GM19468 (cell line): Measurements from ENCODE around the gene NDUFB5.

ENCODE experiments used
- ATAC-seq: cut with Tn5 transposase; IDR thresholded peaks from one replicate; pipeline ENCODE4 v1.9.1; 2021; ENCODE audit warnings: mild to moderate bottlenecking, moderate library complexity, moderate number of reproducible peaks; ENCODE audit not compliant: unreplicated experiment; ENCODE audit errors: extremely low read depth

NDUFB5 gene

DNA sequence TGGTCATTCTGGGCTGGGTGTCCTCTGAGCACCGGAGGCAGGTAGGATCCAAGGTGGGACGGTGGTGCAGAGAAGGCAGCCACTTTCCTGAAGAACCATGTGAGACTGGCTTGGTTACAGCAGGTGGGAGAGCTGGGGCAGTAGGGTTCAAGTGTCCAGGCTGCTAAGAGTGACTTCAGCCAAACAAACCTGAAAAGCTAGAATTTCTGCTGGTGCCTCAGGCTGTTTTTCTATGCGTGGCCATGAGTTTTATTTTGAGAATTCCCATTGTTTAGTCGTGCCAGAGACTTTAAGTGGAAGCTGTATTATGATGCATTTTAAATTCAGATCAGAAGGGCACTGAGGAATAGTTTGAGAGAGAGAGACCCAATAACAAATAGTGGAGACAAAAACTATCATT lies 68.3 kb downstream of the NDUFB5 start:
- ATAC-seq = no peak

GRCh38 chr3:179673523-179673922 lies 68.9 kb downstream of the NDUFB5 start:
- no peak for ATAC-seq

DNA sequence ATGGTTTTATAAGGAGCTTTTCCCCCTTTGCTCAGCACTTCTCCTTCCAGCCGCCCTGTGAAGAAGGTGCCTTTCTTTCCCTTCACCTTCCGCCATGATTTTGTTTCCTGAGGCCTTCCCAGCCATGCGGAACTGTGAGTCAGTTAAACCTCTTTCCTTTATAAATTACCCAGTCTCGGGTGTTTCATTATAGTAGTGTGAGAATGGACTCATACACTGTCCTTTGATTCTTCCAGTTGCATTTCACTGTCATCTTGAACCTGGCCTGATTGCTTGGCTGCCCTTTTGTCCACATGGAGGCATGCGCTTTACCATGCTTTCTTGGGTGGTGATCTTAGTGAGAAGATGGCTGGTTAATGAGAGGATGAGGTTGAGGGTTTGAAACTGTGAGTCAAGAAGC lies 71.5 kb downstream of the NDUFB5 start:
- no peak for ATAC-seq
